NCI-H128 (cell line): ENCODE measurements around the gene CCDC180.
"Not testable (repeated sequence)": the region's sequence is repeated elsewhere in the genome, so short reads cannot be mapped to it uniquely, and the experiment has no call there.

Experiments used
- DNase-seq: peaks from one replicate; lab custom pipeline; 2025; ENCODE audit not compliant: unreplicated experiment; lab: John Stamatoyannopoulos, UW

The CCDC180 gene

DNA sequence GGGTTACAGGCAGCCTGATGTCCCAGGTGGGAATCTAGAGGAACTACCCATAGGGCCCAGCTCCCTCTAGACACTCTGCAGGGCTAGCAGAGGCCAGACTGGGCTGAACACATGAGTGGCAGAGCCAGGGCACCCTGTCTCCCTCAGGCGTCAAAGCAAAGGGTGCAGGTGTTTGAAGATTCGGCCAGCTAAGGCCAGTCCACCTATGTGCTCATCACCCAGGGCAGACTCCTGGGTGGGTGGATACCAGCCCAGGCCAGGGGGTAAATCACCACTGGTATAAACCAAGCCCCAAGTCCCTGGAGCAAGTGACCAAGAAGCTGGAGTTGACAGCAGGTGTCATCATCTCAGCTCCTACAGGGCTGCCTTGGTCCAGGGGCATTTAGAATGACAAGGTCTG lies 3.4 kb downstream of the CCDC180 start:
- DNase-seq, result no peak

DNA sequence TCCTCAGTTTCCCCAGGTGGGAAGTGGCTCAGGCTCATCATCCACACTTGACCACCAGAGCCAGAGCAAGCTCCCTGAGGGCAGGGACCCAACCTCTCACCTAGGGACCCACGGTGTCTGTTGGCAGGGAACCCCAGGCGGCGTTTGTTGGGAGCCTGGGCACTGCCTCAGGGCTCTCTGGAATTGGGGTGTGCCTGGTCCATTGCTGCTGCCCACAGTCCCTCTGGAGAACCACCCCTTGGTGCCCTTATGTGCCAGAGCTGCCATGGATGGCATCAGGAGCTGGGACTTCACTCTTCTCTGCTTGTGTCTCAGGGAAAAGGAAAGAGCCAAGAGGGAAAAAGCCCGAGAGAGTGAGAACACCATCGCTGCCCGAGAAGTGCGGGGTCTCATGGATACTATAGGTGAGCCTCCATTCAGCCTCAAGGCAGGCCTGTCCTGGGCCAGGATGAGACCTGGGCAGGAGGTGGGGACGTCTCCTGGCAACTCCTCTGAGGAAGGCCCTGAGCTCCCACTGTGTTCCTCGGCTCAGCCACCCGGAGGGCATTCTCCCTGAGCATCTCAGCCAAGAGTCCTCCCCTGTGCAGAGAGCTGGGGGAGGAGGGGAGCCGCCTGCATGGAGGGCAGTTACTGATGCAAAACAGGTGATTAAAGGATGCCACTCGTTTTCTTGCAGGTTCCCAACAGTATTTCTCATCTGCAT lies 4.5 kb downstream of the CCDC180 start:
- no peak for DNase-seq

DNA sequence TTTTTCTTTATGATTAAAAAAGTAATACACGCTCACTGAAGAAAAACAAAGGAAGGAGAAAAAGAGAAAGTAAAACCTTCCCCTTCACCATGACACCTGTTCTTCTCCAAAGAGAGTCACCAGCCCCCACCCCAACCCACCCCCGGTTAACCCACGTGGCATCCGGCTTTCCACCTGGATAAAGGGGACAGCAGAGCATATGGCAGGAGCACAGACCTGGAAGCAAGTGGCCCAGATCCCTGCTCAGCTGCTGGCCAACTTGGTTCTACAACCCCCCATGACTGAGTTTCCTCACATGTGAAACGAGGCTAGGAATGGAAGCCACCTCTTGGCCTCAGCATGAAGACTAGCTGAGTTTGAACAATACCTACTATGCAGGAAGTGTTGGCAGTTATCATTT lies 5.1 kb downstream of the CCDC180 start:
- DNase-seq, result no peak

DNA sequence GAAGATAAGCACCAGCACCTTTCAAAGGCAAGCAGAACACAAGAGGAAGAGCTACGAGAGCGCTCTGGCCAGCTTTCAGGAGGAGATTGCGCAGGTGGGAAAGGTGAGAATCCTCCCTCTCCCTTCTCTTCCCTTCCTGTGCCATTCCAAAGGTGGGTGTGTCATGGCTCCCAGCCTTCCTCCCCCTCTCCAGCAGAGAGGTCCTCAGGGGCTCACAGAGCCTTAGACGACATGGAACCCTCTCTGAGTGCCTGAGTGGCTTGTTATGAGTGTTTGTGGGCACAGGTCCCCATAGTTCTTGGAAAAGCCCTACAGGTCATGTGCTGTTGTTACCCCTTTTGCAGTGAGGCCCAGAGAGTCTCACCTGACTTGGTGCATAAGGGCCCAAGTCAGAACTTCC lies 5.8 kb downstream of the CCDC180 start:
- no peak for DNase-seq

DNA sequence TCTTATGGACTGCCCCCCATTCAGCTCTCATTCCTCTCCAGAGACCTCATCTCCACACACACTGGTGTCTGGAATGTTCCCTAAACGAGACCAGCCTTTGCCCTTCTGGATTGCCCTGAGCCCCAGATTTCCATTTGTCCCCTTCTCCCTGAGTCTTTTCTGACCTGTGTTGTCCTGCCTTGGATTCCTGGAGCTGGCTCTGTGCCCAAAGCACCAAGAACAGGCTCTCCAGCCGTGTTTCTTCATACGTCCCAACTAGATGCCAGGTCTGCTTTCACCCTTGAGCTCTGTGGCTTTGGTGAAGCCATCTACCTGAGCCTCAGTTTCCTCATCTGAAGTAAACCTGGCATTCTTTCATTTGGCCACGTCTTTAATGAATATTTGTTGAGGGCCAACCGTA lies 6.3 kb downstream of the CCDC180 start:
- no peak for DNase-seq

DNA sequence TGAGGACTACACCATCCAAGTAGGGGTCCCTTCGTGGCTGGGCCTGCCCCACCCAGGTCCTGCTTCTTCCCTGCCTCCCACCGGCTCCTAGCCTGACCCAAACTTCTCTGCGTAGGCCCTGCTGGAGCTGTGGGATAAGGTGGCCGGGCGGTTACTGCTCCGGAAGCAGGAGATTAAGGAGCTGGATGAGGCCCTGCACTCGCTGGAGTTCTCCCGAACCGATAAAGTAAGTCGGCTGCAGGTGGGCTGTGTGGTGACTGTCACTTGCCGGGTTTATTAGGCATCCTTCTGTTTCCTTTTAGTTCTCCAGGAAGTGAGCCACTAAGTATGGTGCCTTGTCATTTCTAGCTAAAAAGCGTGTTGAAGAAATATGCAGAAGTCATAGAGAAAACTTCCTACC lies 7.0 kb downstream of the CCDC180 start:
- no peak for DNase-seq

DNA sequence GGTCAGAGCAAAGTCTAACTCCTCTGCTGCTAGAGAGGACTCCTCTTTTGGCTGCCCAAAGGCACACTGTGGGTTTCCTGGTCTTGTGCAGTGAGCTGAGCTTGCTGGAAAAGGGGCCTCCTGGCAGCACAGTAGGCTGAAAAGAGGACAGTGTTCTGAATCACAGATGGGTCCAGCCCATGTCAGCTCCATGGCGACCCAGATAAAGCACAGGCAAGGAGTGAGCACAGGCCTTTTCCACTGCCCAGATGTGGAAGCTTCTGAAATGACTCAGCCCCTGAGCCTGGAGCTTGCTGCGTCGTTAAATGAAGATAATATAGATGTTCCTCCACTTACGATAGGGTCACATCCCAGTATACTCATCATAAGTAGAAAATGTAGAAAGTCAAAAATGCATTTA lies 8.1 kb downstream of the CCDC180 start:
- DNase-seq, result no peak

DNA sequence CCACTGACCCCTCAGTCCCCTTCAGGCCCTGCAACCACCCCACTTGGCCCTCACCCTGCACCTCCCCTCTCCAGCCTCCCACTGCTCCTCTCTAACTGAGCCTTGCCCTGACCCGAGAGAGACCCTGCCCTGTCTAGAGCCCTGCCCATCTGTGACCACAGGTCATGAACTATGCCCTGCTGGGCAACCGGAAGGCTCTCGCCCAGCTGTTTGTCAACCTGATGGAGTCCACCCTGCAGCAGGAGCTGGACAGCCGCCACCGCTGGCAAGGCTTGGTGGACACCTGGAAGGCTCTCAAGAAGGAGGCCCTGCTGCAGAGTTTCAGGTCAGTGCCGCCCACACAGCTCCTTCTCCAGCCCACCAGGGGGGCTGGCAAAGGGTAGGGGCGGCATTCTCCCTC lies 9.4 kb downstream of the CCDC180 start:
- no peak for DNase-seq

DNA sequence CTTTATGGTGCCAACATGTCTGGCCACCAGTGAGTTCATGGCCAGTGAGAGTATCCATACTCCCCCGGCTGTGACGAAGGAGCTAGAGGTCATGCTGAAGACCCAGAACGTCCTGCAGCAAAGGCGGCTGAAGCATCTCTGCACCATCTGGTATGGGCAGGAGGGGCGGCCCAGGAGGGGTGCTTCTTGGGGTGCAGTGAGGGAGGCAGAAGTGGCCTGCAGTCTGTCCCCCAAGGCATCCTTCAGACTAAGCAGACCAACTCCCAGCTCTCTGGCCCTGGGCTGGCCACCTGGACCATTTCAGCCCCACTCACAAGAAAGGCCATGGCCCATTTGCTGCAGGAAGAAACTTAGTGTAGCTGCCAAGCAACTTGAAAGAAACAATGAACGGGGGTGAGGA lies 11.0 kb downstream of the CCDC180 start:
- DNase-seq, result no peak

DNA sequence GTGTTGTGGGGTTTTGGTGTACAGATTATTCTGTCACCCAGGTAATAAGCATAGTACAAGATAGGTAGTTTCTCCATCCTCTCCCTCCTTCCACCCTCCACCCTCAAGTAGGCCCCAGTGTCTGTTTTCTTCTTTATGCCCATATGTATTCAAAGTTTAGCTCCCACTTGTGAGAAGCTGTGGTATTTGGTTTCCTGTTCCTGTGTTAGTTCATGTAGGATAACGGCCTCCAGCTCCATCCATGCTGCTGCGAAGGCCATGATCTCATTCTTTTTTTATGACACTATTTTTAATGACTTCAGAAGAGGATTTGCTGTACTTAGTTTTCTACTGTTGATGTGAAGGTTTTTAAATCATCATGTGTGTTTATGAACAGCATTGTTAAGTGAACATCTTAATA lies 11.9 kb downstream of the CCDC180 start:
- no peak for DNase-seq

DNA sequence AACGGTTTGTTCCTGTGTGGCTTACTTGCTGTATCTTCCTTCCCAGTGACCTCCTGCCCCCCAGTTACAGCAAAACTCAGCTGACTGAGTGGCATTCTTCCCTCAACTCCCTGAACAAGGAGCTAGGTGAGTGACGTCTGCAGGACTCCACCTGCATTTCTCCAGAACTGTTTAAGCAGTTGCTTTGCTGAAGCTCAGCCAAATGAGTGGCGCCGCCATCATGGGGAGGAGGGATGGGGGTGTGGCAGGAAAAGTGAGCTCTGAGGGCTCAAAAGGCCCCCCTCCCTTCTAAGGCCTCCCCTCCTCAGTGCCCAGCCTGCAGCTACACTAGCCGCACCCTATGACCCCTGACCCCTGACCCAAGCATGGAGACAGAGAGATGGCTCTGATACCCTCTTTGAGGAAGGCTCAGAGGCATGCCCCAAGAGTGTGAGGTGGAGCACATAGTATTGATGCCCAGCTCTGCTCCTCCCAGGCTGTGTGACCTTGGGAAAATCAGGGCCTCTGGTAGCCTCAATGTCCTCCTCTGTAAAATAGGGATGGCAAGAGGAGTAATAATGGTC lies 12.7 kb downstream of the CCDC180 start:
- DNase-seq, result no peak

DNA sequence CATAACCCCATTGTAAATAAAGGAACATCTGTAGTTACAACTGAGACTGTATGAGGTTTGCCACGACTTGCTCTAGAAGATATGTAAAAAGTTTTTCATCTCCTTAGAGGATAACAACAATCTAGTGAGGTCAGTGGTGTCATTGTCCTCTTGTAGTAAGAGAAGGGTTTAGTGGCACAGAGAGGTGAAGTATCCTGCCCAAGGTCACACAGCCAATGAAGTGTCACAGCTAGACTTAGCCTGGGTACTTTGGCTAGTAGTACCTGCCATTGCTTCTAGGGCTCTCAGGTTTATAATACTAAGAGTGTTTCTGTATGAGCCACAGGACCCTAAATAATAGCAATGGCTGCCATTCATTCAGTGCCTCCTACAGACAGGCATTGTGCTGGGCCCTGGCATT lies 13.8 kb downstream of the CCDC180 start:
- no peak for DNase-seq

DNA sequence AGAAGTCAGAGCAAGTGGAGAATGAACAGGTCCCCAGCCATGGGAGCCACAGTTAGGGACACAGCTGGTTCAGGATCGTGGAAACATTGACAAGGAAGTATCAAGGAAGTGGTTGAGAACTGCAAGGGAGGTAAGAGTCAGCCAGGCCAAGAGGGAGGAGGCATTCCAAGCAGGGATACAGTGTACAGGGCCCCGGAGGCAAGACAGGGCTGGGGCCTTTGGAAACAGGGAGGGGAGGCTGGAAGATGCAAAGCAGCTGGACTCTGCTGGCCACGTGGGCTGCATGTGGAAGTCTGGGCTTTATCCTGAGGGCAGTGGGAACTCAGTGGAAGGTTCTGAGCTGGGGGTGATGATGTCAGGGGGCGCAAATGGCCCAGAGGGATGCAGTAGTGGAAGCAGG lies 14.2 kb downstream of the CCDC180 start:
- no peak for DNase-seq

DNA sequence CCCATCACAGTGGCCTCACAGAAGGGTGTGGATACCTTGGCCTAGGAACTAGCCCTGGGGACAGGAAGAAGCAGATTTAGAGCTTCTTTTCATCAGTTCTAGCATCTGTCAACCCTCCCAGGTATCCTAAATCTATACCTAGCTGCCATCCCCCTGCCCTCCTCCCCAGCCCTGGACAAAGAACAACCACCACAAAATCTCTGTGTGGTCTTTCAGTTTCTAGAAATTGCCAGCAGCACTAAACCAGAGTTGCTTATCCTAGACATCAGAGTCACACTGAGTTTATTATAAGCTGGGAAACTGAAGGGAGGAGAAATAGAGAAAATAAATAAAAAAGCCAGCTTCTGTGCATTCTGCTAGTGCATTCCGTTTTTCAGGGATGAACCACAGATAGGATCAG lies 14.6 kb downstream of the CCDC180 start:
- DNase-seq, result no peak

DNA sequence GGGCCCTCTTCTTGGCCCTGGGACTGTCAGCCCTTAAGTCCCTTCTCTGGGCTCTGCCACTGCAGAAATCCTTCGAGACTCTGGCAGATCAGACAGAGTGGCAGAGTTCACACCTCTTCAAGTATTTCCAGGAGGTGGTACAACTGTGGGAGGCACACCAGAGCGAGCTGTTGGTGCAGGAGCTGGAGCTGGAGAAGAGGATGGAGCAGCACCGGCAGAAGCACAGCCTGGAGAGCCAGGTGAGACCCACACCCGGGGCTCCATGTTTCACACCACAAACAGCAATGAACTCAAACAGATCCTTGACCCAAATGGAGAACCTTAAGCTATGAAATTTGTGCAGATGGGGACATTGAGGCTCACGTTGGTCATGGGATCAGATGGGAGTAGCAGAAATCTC lies 17.5 kb downstream of the CCDC180 start:
- no peak for DNase-seq

DNA sequence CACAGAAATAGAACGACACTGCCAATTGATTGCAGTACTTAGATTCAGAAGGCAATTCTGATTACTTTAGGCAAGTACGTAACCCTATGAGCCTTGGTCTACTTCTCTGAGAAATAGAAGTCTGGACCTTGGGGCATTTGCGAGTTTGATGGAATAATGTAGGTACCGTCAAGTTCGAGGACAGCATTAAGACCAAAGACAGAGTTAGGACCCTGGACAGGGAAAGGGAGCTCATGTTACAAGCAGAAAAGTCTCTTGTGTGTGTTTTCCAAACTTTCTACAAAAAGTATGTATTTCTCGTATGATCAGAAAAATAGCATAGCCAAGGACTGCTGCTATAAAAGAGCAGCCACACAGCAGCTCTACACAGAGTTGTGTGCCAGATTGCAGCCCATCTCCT lies 20.1 kb downstream of the CCDC180 start:
- no peak for DNase-seq

DNA sequence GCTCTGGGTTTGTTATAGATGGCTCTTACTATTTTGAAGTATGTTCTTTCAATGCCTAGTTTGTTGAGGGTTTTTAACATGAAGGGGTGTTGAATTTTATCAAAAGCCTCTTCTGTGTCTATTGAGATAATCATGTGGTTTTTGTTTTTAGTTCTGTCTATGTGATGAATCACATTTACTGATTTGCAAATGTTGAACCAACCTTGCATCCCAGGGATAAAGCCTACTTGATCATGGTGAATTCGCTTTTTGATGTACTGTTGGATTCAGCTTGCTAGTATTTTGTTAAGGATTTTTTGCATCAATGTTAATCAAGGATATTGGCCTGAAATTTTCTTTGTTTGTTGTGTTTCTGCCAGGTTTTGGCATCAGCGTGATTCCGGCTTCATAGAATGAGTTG lies 25.5 kb downstream of the CCDC180 start:
- DNase-seq, result no peak

DNA sequence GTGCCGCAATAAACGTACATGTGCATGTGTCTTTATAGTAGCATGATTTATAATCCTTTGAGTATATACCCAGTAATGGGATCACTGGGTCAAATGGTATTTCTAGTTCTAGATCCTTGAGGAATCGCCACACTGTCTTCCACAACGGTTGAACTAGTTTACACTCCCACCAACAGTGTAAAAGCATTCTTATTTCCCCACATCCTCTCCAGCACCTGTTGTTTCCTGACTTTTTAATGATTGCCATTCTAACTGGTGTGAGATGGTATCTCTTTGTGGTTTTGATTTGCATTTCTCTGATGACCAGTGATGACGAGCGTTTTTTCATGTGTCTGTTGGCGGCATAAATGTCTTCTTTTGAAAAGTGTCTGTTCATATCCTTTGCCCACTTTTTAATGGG lies 28.2 kb downstream of the CCDC180 start:
- DNase-seq, result not testable (repeated sequence)

DNA sequence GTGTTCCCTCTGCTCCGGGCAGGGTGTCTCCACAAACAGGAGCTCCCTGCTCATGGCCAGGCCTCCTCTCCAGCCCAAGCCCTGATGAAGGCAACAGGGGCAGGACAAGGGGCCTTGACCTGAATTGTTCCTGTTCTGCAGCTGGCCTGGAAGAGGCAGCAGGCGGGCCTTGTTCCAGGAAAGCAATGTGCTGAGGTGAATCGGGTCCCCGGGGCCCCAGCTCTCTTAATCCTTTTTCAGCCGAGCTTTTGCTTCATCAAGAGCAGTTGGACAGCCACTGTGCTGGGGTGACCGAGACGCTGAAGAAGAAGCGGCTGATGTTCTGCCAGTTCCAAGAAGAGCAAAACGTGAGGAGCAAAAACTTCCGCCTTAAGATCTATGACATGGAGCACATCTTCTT lies 41.4 kb downstream of the CCDC180 start:
- no peak for DNase-seq

DNA sequence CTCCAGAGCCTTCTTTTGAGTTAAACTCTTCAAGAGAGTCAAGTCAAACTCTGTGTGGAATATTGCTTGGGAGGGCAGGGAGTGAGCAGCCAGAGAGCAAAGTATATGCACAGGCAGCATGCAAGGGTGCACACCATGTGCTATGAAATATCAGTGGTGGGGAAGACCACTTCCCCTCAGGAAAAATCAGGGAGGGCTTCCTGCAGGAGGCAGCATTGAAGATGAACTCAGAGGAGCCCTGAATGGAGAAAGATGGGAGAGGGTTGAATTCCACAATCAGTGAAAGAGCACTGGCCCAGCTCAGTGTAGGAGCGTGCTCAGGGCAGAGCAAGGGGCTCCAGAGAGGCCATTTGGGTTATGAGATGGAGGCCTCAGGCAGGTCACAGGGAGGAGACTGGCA lies 41.9 kb downstream of the CCDC180 start:
- no peak for DNase-seq

DNA sequence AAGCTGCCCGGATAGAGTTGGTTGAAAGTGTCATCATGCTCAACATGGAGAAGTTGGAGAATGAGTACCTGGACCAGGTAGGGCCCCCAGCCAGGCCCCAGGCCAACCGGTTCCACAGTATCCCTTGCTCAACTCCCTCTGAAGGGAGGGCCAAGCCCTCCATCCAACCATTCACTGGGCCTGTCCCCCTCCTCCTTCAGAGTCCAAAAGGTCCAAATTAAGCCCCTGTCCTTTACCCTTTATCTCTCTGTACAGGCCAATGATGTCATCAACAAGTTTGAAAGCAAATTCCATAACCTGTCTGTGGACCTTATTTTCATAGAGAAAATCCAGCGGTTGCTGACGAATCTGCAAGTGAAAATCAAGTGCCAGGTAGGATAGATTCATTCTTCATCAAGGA lies 47.2 kb downstream of the CCDC180 start:
- DNase-seq, result no peak

DNA sequence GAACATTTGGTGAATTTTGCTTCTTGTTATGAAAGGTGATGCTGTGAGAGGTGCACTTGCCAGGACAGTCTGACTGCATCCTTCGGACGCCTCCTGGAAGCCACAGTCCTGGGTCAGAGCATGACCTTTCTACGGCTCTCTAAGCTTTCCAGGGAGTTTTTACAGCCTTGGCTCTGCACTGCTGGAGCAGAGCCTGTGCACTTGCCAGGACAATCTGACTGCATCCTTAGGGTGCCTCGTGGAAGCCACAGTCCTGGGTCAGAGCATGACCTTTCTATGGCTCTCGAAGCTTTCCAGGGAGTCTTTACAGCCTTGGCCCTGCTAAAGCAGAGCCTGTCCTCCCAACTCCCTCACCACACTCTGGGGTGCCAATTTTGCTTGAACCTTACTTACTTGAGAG lies 49.6 kb downstream of the CCDC180 start:
- DNase-seq, result no peak
